Stimulated activated CD8-positive, alpha-beta memory T cell treated with anti-CD3 and anti-CD28 coated beads, Interleukin-12 subunit alpha, Interleukin-12 subunit beta, amount 100 ng/mL, for 1 hour (primary cell): ENCODE data around the gene CENATAC.
"Not testable (repeated sequence)": the region's sequence is repeated elsewhere in the genome, so short reads cannot be mapped to it uniquely, and the experiment has no call there.

Source experiments
- DNase-seq: peaks from one replicate; pipeline ENCODE4 v3.0.0-alpha.2; 2020; ENCODE audit warnings: low read depth

Gene CENATAC, protein sequence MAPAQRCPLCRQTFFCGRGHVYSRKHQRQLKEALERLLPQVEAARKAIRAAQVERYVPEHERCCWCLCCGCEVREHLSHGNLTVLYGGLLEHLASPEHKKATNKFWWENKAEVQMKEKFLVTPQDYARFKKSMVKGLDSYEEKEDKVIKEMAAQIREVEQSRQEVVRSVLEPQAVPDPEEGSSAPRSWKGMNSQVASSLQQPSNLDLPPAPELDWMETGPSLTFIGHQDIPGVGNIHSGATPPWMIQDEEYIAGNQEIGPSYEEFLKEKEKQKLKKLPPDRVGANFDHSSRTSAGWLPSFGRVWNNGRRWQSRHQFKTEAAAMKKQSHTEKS

DNA sequence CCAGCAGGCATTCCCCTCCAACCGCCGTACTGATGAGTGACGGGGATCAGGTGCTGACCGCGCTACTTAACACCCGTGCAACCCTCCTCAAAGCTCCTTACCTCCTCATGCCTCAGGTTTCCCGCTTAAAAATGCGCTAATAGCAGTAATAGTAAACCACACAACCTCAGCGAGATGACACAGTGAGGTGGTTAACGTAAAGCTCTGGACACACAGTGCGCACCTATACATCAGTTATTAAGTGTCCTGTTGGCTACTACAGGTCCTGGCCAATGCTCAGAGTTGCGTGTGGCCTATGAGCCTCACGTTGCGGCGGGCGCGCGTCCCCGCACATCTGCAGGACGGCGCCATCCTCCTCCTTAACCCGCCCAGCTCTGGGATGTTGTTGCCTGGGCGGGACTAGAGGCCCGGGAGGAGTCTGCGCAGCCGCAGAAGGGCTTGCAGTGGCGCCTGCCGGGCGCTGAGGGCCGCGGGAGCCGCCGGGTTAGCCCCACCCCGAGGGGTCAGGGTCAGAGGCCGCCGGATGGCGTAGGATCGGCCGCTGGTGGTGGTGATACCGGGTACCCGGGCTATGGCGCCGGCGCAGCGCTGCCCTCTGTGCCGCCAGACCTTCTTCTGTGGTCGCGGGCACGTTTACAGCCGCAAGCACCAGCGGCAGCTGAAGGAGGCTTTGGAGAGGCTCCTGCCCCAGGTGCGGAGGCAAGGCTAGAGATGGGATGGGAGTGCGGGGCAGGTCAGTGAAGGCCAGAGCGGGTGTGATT is at the start of gene CENATAC:
CENATAC (plus strand) TSS at position 512 of the 761 bp plus-strand sequence; CDS start at position 572, 60 bp downstream.
- peak; percentile 92 for DNase-seq

DNA sequence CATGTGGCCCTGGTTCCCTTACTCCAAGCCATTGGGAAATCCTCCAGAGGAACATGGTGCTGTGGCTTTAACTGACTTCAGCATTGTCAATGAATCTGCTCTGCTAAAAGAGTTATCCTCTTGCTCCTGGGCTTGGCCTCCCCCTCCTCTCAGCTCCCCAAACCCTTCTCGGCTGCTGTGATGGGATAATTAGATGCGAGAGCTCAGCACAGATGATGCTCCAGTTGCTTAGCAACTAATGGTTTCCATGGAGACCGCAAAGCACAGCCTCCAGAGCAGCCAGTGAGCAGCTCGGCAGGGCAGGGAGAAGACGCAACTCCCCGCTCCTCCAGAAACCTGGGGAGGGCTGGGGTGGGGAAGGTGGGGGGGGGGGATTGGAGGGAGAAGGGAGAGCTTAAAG is 44.7 kb upstream of the CENATAC start:
- no peak for DNase-seq

DNA sequence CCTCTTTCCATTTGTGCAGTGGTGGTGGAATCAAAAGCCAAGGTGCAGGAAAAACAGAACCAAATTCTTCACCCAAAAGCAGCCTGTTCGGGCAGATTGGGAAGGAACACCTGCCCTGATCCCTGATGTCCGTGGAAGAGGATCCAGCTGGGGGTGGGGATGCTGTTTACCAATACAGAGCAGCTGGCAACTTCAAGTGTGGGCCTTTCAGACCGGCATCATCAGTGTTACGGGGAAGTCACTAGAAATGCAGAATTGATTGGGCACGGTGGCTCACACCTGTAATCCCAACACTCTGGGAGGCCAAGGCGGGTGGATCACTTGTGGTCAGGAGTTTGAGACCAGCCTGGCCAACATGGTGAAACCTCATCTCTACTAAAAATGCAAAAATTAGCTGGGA is 44.0 kb upstream of the CENATAC start:
- DNase-seq = not testable (repeated sequence)

DNA sequence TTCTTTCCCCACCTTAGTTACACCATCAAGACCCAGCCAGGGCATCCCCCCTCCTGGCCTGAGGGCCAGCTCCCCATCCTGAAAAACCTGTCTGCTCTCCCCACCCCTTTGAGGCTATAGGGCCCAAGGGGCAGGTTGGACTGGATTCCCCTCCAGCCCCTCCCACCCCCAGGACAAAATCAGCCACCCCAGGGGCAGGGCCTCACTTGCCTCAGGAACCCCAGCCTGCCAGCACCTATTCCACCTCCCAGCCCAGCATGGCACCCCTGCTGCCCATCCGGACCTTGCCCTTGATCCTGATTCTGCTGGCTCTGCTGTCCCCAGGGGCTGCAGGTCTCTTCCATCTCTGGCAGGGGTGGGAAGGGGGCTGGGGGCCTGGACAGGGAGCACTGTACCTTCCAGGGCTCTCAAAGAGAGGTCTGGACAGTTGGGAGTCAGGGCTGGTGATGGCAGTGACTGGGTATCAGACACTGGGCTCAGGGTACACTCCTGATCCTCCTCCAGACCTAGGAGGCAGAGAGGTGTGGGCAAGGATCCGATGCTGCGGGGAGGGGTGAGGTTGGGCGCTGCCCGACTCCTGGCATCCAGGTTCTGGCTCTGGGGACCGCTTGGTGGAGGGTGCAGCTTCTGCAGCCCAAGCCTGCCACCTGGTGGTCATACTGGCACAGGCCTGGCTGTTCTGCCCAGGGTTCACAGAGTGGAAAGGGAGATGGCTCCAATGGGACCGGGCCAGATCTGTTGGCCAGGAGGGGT is 41.7 kb upstream of the CENATAC start, which contains the start of gene UPK2:
UPK2 (plus strand) TSS at position 205 of the 753 bp plus-strand sequence; CDS start at position 258, 53 bp downstream.
- peak; percentile 84 for DNase-seq

- no peak for DNase-seq
These were observed 41.0 kb upstream of the CENATAC start for GRCh38 chr11:118956847-118957469.

DNA sequence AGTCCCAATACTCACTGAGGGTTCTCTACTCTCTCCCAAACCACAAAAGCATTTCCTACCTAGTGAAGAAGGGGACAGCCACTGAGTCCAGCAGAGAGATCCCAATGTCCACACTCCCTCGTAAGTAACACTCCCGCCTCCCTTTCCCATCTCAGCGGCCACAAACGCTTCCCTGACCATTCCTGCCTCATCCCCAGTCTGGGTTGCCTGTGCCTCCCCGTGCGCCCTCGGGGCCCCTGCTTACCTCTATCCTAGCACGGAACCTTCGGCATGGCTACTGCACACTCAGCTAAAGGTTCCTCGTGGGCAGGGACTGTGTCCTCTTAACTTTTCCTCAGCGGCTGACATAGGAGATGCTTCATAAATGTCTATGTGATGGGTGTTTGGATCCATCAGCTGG is 40.4 kb upstream of the CENATAC start:
- no peak for DNase-seq

GRCh38 chr11:118957968-118958367 is 40.0 kb upstream of the CENATAC start:
- no peak for DNase-seq

DNA sequence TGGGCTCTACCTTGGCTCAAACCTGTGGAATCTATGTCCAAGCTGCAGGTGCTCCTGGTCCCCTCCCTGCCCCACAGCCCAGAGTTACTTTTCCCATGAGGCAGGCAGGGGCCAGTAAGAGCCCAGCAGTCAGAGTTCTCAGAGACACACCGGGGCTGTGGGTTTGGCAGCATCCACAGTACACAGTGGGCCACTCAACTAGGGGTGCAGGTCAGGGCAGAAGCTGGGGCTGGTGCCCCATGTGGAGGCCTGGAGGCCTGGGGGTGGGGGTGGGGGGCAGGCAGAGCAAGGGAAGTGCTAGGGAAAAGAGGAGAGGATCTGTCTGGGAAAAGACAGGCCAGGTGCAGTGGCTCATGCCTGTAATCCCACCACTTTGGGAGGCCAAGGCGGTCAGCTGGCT is 39.4 kb upstream of the CENATAC start:
- no peak for DNase-seq

DNA sequence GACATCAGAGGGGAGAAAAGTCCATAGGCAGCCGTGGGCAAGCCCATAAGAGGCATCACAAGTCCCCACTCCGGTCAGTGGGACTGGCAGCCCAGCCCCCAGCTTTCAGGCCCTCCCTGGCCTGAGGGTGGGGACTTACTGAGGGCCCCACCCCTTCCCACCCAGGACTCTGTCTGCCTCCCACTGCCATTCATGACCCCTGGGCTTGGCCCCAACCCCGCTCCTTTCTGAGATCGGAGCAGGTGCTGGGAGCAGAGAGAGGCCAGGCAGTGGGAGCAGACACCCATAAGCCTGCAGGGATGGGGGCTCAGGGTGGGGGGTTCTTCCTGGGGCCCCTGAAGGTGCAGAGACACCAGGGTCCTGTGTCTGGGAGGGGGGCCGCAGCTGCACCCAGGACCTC is 36.7 kb upstream of the CENATAC start:
- no peak for DNase-seq

- no peak for DNase-seq
These were observed 36.3 kb upstream of the CENATAC start for GRCh38 chr11:118961591-118961990.

- not testable (repeated sequence) for DNase-seq
These were observed 28.4 kb upstream of the CENATAC start for GRCh38 chr11:118969508-118969907.

GRCh38 chr11:118971646-118972045 is 26.3 kb upstream of the CENATAC start, which contains the start of gene FOXR1:
FOXR1 (plus strand) TSS chr11:118971761; CDS start chr11:118971932, 171 bp downstream.
- DNase-seq = no peak

DNA sequence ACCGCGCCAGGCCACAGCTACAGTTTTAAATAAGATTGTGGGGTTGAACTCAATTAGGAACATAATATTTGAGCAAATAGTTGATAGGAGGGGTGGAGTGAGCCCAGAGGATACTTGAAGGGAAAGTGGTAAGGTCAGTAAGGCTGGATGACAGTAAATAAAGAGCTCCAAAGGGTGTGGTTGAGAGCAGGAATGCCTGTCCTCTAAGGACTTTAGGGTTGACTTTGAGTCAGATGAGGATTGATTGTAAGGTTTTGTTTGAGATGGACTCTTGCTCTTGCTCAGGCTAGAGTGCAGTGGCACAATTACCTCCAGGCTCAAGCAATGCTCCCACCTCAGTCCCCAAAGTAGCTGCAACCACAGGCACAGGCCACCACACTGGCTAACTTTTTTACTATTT is 24.0 kb upstream of the CENATAC start:
- no peak for DNase-seq

GRCh38 chr11:118975771-118976709 is 21.9 kb upstream of the CENATAC start:
- no peak for DNase-seq

DNA sequence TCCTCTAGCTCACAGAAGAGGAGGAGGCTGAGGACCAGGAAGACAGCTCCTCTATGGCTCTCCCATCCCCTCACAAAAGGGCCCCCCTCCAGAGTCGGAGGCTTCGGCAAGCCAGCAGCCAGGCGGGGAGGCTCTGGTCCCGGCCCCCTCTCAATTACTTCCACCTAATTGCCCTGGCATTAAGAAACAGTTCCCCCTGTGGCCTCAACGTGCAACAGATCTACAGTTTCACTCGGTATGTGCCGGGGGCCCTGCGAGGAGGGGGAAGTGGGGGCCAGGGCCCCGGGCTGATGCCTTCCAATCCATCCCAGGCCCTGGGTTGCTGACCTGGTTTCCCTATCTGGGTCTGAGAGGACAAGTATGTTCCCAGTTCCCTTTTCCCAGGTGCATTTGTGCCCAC is 18.5 kb upstream of the CENATAC start:
- DNase-seq = no peak

GRCh38 chr11:118980191-118980881 is 17.6 kb upstream of the CENATAC start:
- DNase-seq = no peak

DNA sequence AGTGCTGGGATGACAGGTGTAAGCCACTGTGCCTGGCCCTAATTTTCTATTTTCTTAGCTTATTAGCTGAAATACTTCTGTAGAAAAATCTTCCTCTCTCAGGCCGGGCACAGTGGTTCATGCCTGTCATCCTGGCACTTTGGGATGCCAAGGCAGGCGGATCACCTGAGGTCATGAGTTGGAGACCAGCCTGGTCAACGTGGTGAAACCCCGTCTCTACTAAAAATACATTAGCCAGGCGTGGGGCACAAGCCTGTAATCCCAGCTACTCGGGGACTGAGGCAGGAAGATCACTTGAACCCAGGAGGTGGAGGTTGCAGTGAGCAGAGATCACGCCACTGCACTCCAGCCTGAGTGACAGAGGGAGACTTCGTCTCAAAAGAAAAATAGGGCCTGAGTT is 13.6 kb upstream of the CENATAC start:
- not testable (repeated sequence) for DNase-seq

DNA sequence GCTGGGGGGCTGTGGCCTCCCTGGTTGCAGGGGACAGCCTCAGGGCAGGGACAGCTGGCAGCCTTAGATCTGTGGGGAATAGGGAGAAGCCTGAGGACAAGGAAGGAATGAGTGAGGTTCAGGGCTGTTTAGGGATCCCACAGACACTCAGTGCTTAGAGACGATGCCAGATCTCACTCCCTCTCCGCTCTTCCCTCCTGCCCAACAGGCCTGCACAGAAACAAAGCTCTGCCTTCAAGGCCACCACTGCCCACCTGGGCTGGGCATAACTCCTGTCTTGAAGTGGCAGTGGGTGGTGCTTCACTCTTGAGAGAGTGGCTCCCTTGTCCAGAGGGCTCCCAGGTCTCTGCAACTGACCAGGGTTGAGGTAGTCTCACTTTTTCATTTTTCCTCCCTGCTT is 13.1 kb upstream of the CENATAC start:
- no peak for DNase-seq

DNA sequence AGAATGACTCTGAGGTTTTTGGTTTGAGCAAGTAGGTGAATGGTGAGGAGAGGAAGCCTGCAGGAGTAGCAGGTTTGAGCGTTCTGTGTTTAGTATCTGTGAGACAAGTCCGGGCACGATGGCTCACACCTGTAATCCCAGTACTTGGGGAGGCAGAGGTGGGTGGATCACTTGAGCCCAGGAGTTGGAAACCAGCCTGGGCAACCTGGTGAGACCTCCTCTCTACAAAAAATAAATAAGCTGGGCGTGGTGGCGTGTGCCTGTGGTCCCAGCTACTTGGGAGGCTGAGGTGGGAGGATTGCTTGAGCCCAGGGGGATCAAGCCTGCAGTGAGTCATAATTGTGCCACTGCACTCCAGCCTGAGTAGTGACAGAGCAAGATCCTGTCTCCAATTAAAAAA is 9.7 kb upstream of the CENATAC start:
- DNase-seq = no peak

DNA sequence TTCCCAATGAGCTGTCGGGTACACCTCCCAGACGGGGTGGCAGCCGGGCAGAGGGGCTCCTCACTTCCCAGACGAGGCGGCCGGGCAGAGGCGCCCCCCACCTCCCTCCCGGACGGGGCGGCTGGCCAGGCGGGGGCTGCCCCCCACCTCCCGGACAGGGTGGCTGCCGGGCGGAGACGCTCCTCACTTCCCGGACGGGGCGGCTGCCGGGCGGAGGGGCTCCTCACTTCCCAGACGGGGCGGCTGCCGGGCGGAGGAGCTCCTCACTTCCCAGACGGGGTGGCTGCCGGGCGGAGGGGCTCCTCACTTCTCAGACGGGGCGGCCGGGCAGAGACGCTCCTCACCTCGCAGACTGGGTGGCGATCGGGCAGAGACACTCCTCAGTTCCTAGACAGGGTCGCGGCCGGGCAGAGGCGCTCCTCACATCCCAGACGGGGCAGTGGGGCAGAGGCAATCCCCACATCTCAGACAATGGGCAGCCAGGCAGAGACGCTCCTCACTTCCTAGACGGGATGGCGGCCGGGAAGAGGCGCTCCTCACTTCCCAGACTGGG is 6.4 kb upstream of the CENATAC start:
- DNase-seq = not testable (repeated sequence)
